Pons (tissue), 1 donor: Measurements from ENCODE around the gene ITGBL1.

Experiments
- DNase-seq: peaks from one replicate; pipeline ENCODE4 v3.0.0-alpha.2; 2016; ENCODE audit warnings: low spot score

Gene ITGBL1

GRCh38 chr13:101565317-101565716, 112.8 kb downstream of the ITGBL1 start:
- peak; percentile 14 for DNase-seq

GRCh38 chr13:101567841-101568240, 115.4 kb downstream of the ITGBL1 start:
- DNase-seq: no peak

- no peak for DNase-seq
Observed at GRCh38 chr13:101569807-101570206, 117.3 kb downstream of the ITGBL1 start.

- no peak for DNase-seq
Observed at GRCh38 chr13:101570410-101570809, 117.9 kb downstream of the ITGBL1 start.

GRCh38 chr13:101572456-101572855, 120.0 kb downstream of the ITGBL1 start:
- no peak for DNase-seq

- DNase-seq: no peak
Observed at GRCh38 chr13:101575581-101575980, 123.1 kb downstream of the ITGBL1 start.

- no peak for DNase-seq
Observed at GRCh38 chr13:101576455-101576854, 124.0 kb downstream of the ITGBL1 start.

- no peak for DNase-seq
Observed at GRCh38 chr13:101576977-101577376, 124.5 kb downstream of the ITGBL1 start.

GRCh38 chr13:101579281-101579802, 126.9 kb downstream of the ITGBL1 start:
- DNase-seq: no peak

GRCh38 chr13:101584331-101584730, 131.9 kb downstream of the ITGBL1 start:
- no peak for DNase-seq

GRCh38 chr13:101590479-101590878, 138.0 kb downstream of the ITGBL1 start:
- DNase-seq: no peak

- DNase-seq: no peak
Observed at GRCh38 chr13:101594936-101595335, 142.5 kb downstream of the ITGBL1 start.

- no peak for DNase-seq
Observed at GRCh38 chr13:101596803-101597202, 144.3 kb downstream of the ITGBL1 start.

- DNase-seq: no peak
Observed at GRCh38 chr13:101611491-101612475, 159.3 kb downstream of the ITGBL1 start.

GRCh38 chr13:101612735-101613134, 160.3 kb downstream of the ITGBL1 start:
- DNase-seq: no peak

GRCh38 chr13:101614491-101614890, 162.0 kb downstream of the ITGBL1 start:
- no peak for DNase-seq

GRCh38 chr13:101618440-101619187, 166.1 kb downstream of the ITGBL1 start:
- no peak for DNase-seq

- no peak for DNase-seq
Observed at GRCh38 chr13:101621099-101621498, 168.6 kb downstream of the ITGBL1 start.

GRCh38 chr13:101623470-101624209, 171.2 kb downstream of the ITGBL1 start:
- no peak for DNase-seq

GRCh38 chr13:101624210-101624922, 171.9 kb downstream of the ITGBL1 start:
- no peak for DNase-seq

- no peak for DNase-seq
Observed at GRCh38 chr13:101624981-101625380, 172.5 kb downstream of the ITGBL1 start.
